GM19463 (cell line): ENCODE measurements around the gene UPF3A.
"Not testable (repeated sequence)": the region's sequence is repeated elsewhere in the genome, so short reads cannot be mapped to it uniquely, and the experiment has no call there.

Experiments
- ATAC-seq: cut with Tn5 transposase; IDR thresholded peaks from one replicate; pipeline ENCODE4 v1.9.1; 2021; ENCODE audit warnings: mild to moderate bottlenecking, moderate library complexity; ENCODE audit not compliant: unreplicated experiment

UPF3A gene

DNA sequence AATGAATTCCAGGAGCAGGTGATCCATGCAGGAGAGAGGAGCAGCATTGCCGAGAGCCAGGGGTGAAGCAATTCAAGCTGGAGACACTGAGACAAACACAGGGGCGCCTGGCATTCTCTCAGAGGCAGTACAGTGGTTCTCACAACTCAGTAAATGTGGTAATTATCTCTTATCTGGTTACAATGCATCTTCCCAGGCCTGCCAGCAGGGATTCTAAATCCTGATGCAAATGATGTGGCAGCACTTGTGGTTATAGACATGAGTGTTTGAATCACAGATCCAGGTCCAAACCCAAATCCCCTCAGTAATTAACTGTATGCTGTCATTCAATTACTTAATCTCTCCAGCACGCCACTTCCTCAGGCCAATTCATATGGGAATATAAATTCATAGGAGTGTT is 52.5 kb downstream of the UPF3A start:
- ATAC-seq, result not testable (repeated sequence)

DNA sequence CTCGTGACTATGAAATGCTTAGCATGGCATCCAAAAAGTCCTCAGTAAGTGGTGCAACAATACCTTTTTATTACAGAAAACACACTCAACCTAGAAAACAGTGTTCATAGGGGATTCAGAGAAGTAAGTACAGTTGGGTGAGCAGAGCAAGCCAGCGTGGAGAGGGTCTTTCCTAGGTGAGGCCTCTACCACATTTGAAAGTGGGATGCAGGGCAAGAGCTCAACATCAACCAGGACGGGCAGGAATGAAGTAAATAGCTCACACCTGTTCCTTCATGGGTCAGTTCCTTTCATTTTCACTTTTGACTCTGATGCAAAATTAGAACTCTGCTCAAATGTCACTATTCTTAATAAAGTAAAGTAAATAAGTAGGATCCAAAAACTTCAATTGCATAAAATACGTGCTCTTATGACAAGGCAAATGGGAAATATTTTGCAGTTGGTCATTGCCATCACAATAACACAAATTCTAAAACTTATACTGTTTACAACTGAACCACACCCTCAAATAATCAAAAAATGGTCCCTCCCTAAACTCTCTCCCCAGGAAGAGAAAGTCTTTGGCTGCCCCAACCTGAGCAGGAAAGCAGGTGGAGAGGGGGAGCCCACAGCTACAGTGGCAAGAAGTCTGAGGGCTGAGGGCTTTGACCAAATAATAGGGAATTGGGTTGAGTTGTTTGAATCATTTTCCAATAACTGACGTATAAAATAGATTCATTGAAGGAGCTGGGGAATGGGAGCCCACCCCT is 53.1 kb downstream of the UPF3A start:
- ATAC-seq, result no peak

DNA sequence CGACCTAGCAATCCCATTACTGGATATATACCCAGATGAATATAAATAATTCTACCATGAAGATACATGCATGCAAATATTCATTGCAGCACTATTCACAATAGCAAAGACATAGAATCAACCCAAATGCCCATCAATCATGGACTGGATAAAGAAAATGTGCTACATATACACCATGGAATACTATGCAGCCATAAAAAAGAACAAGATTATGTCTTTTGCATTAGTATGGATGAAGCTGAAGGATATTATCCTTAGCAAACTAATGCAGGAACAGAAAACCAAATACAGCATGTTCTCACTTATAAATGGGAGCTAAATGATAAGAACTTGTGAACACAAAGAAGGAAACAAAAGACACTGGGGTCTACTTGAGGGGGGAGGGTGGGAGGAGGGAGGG is 55.1 kb downstream of the UPF3A start:
- not testable (repeated sequence) for ATAC-seq

DNA sequence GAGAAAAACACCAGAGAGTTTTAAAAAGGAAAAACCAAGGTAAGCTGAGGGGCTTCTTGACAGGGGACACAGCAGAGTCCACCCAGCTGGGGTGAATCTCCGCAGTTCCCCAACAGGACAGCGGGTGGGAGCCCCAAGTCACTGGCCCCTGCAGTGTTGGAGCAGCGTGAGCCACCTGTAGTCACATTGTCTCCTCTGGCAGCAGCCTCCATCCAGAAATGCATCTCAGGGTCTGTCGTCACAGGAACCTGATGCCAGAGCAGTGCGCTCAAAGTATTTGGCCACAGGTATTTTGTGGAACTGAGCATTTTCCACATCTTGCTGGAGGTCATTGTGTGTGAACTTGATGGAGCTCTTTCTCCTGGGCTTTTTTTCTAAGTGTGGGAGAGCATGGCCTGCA is 57.6 kb downstream of the UPF3A start:
- ATAC-seq, result no peak

DNA sequence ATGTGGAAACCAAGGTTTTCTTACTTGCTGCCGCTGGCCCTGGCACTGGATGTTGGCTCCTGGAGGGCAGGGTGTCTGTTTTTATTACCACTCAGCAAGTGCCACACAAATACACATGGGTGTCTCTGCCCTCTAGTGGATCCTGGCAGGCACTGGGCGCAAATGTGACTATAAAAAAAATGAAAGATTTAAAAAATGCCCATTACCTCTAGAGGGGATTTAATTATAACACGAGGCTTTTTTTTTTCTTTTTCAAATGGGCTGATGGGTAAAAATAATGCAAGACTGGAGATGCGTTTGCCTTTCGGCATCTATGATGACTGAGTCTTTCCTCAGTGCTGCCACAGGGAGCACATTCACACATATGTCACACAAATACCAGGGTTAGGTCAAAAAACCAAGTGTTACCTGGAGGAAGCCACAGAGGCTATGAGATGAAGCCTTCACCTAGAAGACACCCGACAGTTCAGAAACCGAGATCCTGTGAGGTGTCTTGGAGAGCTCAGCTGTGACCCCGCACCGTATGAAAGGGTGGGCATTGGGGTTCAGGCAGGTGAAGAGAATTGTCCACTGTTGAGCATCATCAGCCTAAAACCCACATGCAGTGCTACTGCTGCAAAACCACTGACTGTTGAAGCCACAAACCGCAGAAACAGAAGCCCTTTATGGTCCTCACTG is 58.6 kb downstream of the UPF3A start:
- ATAC-seq, result no peak

DNA sequence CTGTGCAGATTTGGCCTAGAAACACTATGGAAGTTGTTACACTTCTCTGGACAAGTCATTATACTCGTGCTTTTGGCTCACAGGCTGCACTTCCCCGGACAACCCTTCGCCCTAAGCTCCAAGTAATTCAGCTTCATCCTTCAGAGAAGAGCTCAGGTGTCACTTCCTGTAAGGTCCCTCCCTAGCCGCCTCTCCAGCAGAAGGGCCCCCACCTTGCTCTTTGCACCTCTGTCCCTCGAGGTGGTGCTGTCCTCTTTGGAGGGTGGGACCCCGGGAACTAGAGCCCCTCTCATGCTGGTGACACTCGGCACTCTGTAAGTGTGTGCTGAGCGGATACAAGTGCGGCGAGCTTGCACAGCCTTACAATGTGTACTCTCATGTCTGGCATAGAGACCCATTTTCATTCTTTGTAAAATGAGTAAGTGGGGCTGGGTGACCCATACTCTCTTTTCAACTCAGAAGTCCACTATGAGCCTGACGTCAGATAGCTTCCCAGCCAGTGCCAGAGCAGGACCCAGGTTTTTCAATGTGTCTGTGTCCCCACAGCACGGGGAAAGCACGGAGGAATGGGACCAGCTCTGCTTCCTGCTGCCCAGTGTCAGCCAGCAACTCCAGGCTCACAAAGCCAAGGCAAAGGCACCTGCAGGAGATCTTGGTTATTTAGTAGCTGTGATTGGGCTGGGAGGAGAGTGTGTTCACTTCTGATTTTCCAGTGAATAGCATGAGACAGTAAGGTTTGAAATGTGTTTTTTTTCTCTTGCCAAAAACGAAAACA is 59.8 kb downstream of the UPF3A start:
- no peak for ATAC-seq

DNA sequence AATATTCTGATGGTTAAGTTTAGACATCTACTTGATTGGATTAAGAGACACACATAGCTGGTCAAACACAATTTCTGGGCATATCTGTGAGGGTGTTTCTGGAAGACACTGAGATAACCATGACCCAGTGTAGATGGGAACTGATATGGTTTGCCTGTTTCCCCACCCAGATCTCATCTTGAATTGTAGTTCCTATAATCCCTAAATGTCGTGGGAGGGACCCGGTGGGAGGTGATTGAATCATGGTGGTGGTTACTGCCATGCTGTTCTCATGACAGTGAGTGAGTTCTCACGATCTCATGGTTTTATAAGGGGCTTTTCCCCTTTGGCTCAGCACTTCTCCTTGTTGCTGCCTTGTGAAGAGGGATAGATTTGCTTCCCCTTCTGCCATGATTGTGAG is 65.9 kb downstream of the UPF3A start:
- ATAC-seq, result not testable (repeated sequence)

DNA sequence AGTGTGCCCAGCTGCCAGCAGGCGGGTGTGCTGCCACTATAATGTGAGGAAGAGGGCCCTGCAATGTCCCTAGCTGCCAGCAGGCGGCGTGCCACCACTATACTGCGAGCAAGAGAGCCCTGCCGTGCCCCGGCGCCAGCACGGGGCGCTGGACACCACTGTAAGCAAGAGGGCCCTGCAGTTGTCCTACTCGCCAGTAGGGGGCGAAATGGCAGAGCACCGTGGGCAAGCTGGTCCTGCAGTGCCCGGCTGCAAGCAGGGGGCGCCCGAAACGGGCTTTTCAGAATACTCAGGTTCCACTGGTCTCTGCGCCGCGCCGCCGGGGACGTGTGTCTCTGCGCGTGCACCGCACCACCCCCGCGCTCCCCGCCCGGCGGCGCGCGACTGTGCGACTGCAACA is 71.4 kb downstream of the UPF3A start:
- ATAC-seq, result not testable (repeated sequence)

DNA sequence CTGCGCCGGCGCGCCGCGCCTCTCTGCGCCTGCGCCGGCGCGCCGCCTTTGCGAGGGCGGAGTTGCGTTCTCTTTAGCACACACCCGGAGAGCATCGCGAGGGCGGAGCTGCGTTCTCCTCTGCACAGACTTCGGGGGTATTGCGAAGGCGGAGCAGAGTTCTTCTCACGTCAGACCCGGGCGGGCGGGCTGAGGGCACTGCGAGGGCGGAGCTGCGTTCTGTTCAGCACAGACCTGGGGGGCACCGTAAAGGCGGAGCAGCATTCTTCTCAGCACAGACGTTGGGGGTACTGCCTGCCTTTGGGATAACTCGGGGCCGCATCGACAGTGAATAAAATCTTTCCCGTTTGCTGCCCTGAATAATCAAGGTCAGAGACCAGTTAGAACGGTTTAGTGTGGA is 72.0 kb downstream of the UPF3A start:
- ATAC-seq, result not testable (repeated sequence)
